Endothelial cell of umbilical vein (primary cell): ENCODE measurements around the gene COL16A1.

ENCODE experiments used
- EZH2 ChIP-seq: IDR thresholded peaks from 2 replicates; pipeline ENCODE4 v1.6.1; 2012; ENCODE audit warnings: borderline replicate concordance, low read depth, mild to moderate bottlenecking, moderate library complexity, low read length, inconsistent platforms; ENCODE audit not compliant: severe bottlenecking
- JUN ChIP-seq: IDR thresholded peaks from 2 replicates; pipeline ENCODE4 v1.6.1; 2011; ENCODE audit warnings: borderline replicate concordance, low read depth; ENCODE audit not compliant: insufficient read length, insufficient read depth
- MYC ChIP-seq: IDR thresholded peaks from one replicate; pipeline ENCODE4 v1.6.1; 2011; ENCODE audit warnings: mild to moderate bottlenecking, low read depth, low read length
- POLR2A ChIP-seq: IDR thresholded peaks from 2 replicates; pipeline ENCODE4 v1.6.1; 2012; ENCODE audit warnings: low read depth, mild to moderate bottlenecking, control low read depth, low read length
- POLR2AphosphoS5 ChIP-seq: IDR thresholded peaks from 2 replicates; pipeline ENCODE4 v1.6.1; 2012; ENCODE audit warnings: low read depth, mild to moderate bottlenecking, control low read depth, low read length, moderate library complexity; ENCODE audit not compliant: insufficient read depth
- TF ChIP-seq, protein P1 (sequence below), 2 donors: IDR thresholded peaks; 1 replicate in 1 of 2; 2 replicates in 1 of 2; pipeline ENCODE4 v1.5.1; 2011; ENCODE audit warnings: low read length in 2 of 2, mild to moderate bottlenecking in 2 of 2, moderate library complexity in 2 of 2, control low read depth in 1 of 2, inconsistent platforms in 1 of 2, low read depth in 1 of 2; ENCODE audit not compliant: insufficient read depth in 1 of 2; ENCODE audit errors: extremely low read depth in 1 of 2
- TF ChIP-seq, protein P2 (sequence below): IDR thresholded peaks from 2 replicates; pipeline ENCODE4 v1.6.1; 2011; ENCODE audit not compliant: insufficient read depth, insufficient read length

DNA sequence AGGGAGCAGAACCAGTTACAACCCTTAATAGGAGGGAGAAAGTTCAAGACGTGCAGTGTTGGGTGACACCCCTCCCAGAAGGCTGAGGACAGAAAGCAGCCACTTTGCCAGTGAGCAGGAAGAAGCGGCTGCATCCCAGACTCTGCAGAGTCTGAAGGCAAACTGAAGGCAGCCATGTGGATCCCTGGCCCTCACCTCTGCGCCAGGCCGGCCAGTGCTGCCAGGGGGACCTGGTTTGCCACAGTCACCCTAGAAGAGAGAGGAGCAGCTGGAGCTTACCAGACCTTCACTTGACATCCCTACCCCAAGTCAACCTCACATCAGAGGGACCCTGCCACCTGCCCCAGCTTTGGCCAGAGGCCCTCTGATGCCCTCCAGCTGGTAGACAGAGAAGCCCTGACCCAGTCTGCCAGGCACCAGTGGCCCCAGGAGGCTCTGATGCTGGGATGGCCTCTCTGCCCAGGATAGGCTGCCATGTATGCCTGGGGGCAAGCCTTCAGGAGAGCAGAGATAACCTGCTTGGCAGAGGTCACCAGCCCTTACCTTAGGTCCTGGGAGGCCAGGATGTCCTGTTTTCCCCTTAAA lies 42.9 kb downstream of the COL16A1 start:
- TF ChIP-seq JUN (no peak), EZH2 (no peak), POLR2A (no peak), POLR2AphosphoS5 (no peak), MYC (no peak)
- TF ChIP-seq, protein P1, sequence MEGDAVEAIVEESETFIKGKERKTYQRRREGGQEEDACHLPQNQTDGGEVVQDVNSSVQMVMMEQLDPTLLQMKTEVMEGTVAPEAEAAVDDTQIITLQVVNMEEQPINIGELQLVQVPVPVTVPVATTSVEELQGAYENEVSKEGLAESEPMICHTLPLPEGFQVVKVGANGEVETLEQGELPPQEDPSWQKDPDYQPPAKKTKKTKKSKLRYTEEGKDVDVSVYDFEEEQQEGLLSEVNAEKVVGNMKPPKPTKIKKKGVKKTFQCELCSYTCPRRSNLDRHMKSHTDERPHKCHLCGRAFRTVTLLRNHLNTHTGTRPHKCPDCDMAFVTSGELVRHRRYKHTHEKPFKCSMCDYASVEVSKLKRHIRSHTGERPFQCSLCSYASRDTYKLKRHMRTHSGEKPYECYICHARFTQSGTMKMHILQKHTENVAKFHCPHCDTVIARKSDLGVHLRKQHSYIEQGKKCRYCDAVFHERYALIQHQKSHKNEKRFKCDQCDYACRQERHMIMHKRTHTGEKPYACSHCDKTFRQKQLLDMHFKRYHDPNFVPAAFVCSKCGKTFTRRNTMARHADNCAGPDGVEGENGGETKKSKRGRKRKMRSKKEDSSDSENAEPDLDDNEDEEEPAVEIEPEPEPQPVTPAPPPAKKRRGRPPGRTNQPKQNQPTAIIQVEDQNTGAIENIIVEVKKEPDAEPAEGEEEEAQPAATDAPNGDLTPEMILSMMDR (IDR thresholded peaks at IDR 0.05; ENCODE audit: extremely low read depth in 1 of 2, insufficient read depth in 1 of 2, low read depth in 1 of 2, low read length in 2 of 2): no peak
- TF ChIP-seq, protein P2, sequence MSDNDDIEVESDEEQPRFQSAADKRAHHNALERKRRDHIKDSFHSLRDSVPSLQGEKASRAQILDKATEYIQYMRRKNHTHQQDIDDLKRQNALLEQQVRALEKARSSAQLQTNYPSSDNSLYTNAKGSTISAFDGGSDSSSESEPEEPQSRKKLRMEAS: no peak
